Tibial nerve (tissue), 4 donors: Measurements from ENCODE around the gene CYP46A1. TPM values are rescaled to one million over a fixed set of nuclear protein-coding genes. Genes with fewer than 3 reads are reported as not detected.
"Not testable (repeated sequence)": the region's sequence is repeated elsewhere in the genome, so short reads cannot be mapped to it uniquely, and the experiment has no call there.

Source experiments
- DNase-seq, 2 donors: peaks; one replicate each; pipeline ENCODE4 v3.0.0-alpha.2; 2019; ENCODE audit warnings: low spot score in 2 of 2
- H3K27ac ChIP-seq, 4 donors: fragments of 200-600 bp; sonication (generic) in 3 of 4; one replicate each; pipeline ENCODE4 v1.5.1; 2017 to 2019; ENCODE audit warnings: mild to moderate bottlenecking in 1 of 4
- H3K27me3 ChIP-seq, 2 donors: fragments of 200-600 bp; sonication (generic) in 1 of 2; one replicate each; pipeline versions ENCODE4 v1.5.1 to v1.6.0; 2017 to 2019
- H3K36me3 ChIP-seq, 3 donors: fragments of 200-600 bp; sonication (generic); one replicate each; pipeline ENCODE4 v1.5.1; 2018 to 2019
- H3K4me1 ChIP-seq, 4 donors: fragments of 200-600 bp; sonication (generic) in 3 of 4; one replicate each; pipeline ENCODE4 v1.5.1; 2017 to 2019
- H3K4me3 ChIP-seq, 4 donors: fragments of 200-600 bp; sonication (generic) in 3 of 4; one replicate each; pipeline ENCODE4 v1.5.1; 2017 to 2019; ENCODE audit warnings: mild to moderate bottlenecking in 1 of 4, moderate library complexity in 1 of 4
- H3K9me3 ChIP-seq, 4 donors: fragments of 200-600 bp; sonication (generic) in 3 of 4; one replicate each; pipeline ENCODE4 v1.5.1; 2017 to 2019
- EP300 ChIP-seq, 2 donors: sonication (generic); formaldehyde crosslinking; IDR thresholded peaks; one replicate each; pipeline ENCODE4 v1.6.1; 2017; ENCODE audit warnings: antibody characterized with exemption in 2 of 2, mild to moderate bottlenecking in 1 of 2
- POLR2A ChIP-seq, 2 donors: fragments of 450-650 bp; IDR thresholded peaks; one replicate each; pipeline ENCODE4 v1.6.1; 2017; ENCODE audit warnings: antibody characterized with exemption in 2 of 2, mild to moderate bottlenecking in 2 of 2, moderate library complexity in 2 of 2
- WGBS, 2 donors: methylation state at CpG; one replicate each; pipeline ENCODE4 v1.1.5; 2018; 5-methylcytosine and 5-hydroxymethylcytosine counted together
- total RNA-seq, 4 donors: library from RNA; depleted of rRNA; stranded (reverse); fragments of >200 nt; gene quantifications; one replicate each; pipeline ENCODE4 v1.1.0, GENCODE V29; 2016
- TF ChIP-seq, protein P1 (sequence below), 5 experiments: fragments of 200-600 bp in 3 of 5; fragments of 450-650 bp in 2 of 5; sonication (generic) in 3 of 5; IDR thresholded peaks; one replicate each; pipeline ENCODE4 v1.5.1; 2016 to 2019; ENCODE audit warnings: antibody characterized with exemption in 5 of 5, mild to moderate bottlenecking in 3 of 5, moderate library complexity in 2 of 5

Gene CYP46A1
- total RNA-seq, 4 donors from 2014 or later, result 1.2 to 3.7 (median 1.4) TPM

DNA sequence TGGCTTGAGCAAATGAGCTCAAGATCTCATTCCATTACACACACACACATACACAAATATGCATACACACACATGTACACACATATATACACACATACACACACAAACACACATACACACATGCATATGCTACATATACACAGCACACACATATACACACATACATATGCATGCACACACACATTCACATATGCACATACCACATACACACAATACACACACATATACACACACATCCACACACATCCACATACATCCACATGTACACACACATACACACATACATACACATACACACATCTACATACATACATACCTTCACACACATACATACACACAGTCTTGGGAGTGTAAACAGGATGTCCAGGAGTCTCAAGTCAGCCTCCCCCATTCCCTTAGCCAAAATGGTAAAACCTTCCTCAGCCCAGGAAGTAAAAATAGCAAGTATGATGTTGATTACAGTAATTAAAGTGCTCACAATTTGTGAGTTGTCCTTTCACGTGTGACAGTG lies 26.4 kb upstream of the CYP46A1 start:
- Histone ChIP-seq H3K27me3 (peaks cover 0 to 31% of the 10 kb centered on the region in 2 donors), H3K9me3 (no peaks in the 10 kb centered on the region), H3K27ac (no peak overlapping the region), H3K36me3 (peaks cover 0 to 6% (median 0%) of the 10 kb centered on the region in 3 donors), H3K4me3 (no peak overlapping the region), H3K4me1 (peaks cover 0 to 15% (median 0%) of the 10 kb centered on the region in 4 donors)
- 50 to 63% methylated on average over 1 of the region's 1 CpG for WGBS, 2 donors
- TF ChIP-seq, protein P1, sequence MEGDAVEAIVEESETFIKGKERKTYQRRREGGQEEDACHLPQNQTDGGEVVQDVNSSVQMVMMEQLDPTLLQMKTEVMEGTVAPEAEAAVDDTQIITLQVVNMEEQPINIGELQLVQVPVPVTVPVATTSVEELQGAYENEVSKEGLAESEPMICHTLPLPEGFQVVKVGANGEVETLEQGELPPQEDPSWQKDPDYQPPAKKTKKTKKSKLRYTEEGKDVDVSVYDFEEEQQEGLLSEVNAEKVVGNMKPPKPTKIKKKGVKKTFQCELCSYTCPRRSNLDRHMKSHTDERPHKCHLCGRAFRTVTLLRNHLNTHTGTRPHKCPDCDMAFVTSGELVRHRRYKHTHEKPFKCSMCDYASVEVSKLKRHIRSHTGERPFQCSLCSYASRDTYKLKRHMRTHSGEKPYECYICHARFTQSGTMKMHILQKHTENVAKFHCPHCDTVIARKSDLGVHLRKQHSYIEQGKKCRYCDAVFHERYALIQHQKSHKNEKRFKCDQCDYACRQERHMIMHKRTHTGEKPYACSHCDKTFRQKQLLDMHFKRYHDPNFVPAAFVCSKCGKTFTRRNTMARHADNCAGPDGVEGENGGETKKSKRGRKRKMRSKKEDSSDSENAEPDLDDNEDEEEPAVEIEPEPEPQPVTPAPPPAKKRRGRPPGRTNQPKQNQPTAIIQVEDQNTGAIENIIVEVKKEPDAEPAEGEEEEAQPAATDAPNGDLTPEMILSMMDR (IDR thresholded peaks at IDR 0.05), result no peak
- TF ChIP-seq POLR2A (IDR thresholded peaks at IDR 0.05) (no peak), EP300 (IDR thresholded peaks at IDR 0.05) (no peak)
- no peak for DNase-seq

DNA sequence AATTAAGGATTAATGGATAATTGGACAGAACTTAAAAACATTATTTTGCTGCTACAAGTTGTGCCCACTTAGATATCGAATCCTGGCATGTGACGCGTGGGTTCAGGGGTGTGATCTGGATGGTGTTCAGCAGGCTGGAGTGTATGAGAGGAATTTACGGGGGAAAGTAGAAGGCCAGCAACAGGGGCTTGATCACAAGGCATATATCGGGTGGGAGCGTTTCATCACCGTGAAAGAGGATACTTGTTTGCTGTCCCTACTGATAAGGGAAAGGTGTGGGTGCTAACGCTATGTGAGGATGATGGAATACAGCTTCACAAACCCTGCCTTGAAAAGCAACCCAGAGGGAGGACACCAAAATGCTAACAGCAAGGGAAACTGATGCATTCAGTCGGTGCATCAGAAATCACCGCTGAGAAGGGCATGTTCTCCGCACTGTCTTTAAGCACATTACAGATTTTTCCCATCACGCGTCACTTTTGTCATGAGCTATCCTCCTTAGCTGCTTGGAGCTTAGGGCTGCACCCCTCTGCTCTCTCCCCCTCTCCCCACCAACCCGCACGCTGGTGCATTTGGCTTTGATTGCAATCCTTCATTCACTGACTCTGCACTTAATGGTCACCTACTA lies 25.8 kb upstream of the CYP46A1 start:
- Histone ChIP-seq H3K4me1 (peaks cover 0 to 15% (median 0%) of the 10 kb centered on the region in 4 donors), H3K9me3 (no peaks in the 10 kb centered on the region), H3K27ac (no peak overlapping the region), H3K36me3 (peaks cover 0 to 12% (median 0%) of the 10 kb centered on the region in 3 donors), H3K27me3 (peaks cover 0 to 28% of the 10 kb centered on the region in 2 donors), H3K4me3 (no peak overlapping the region)
- no peak for DNase-seq
- TF ChIP-seq, protein P1 (IDR thresholded peaks at IDR 0.05), result no peak
- TF ChIP-seq EP300 (IDR thresholded peaks at IDR 0.05), result no peak
- no peak for TF ChIP-seq POLR2A (IDR thresholded peaks at IDR 0.05)
- 71 to 77% methylated on average over 15 of the region's 15 CpGs for WGBS, 2 donors

DNA sequence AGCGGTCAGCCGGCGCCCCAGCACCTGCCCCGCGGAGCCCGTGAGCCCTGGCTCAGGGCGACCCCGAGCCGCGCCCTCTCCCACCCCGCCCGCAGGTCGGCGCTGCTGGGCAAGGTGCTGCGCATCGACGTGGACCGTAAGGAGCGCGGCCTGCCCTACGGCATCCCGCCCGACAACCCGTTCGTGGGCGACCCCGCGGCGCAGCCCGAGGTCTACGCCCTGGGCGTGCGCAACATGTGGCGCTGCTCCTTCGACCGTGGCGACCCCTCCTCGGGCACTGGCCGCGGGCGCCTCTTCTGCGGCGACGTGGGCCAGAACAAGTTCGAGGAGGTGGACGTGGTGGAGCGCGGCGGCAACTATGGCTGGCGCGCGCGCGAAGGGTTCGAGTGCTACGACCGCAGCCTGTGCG lies 24.8 kb upstream of the CYP46A1 start:
- H3K4me3 ChIP-seq, result no peak overlapping the region
- 24 to 29% methylated on average over 22 to 27 of the region's 58 CpGs for WGBS, 2 donors

DNA sequence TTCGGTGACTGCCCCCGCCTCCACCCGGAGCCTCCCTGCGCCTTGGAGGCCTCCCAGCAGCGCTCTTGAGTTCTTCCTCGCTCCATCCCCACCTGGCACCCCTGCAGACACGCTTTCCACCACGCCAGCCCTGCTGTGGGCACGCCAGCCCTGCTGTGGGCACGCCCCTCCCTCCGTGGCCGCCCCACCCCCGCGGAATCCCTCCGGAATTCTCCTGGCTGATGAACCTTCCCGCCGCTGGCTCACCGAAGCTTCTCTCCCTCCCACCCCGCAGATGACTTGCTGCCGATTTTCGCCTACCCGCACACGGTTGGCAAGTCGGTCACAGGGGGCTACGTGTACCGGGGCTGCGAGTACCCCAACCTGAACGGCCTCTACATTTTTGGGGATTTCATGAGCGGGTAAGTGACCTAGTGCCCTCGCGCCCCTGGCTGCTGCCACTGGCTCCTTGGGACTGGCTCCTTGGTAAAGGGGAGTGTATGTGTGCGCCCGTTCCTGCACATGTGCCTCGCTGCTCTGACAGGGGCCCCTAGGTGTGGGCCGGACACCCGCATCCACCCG lies 24.0 kb upstream of the CYP46A1 start:
- 31 to 51% methylated on average over 30 to 36 of the region's 37 CpGs for WGBS, 2 donors
- Histone ChIP-seq H3K36me3 (peaks cover 0 to 24% (median 0%) of the 10 kb centered on the region in 3 donors), H3K4me1 (peaks cover 0 to 11% (median 0%) of the 10 kb centered on the region in 4 donors), H3K9me3 (no peaks in the 10 kb centered on the region), H3K27ac (no peak overlapping the region), H3K27me3 (peaks cover 0 to 28% of the 10 kb centered on the region in 2 donors), H3K4me3 (no peak overlapping the region)
- DNase-seq, result no peak
- TF ChIP-seq POLR2A (IDR thresholded peaks at IDR 0.05) (no peak), EP300 (IDR thresholded peaks at IDR 0.05) (no peak)
- TF ChIP-seq, protein P1 (IDR thresholded peaks at IDR 0.05), result no peak

More for the DNA sequence above, 24.8 kb upstream of the CYP46A1 start:
- peaks cover 0 to 28% of the 10 kb centered on the region in 2 donors for H3K27me3 ChIP-seq
- TF ChIP-seq EP300 (IDR thresholded peaks at IDR 0.05) (no peak), POLR2A (IDR thresholded peaks at IDR 0.05) (no peak)
- TF ChIP-seq, protein P1 (IDR thresholded peaks at IDR 0.05), result no peak
- H3K9me3 ChIP-seq, result no peaks in the 10 kb centered on the region
- peaks cover 0 to 22% (median 0%) of the 10 kb centered on the region in 3 donors for H3K36me3 ChIP-seq
- DNase-seq, result no peak
- H3K4me1 ChIP-seq, result peaks cover 0 to 12% (median 0%) of the 10 kb centered on the region in 4 donors
- H3K27ac ChIP-seq, result no peak overlapping the region

DNA sequence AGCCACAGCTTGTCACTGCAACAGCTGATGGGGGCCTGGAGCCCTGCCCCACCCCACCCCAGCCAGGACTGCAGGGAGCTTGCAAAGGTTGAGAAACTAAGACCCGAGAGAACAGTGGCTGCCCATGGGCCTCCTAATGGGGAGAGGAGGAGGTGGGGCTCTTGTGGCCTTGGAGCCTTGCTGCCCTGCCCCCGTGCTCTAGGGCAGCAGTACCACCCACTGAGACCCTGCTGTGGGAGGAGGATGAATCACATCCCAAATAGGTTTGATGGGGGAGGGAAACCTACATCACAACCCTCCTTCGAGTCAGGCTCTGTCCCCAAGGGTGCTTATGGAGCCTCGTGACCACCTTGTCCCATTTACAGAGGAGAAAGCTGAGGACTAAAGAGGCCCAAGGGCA lies 23.3 kb upstream of the CYP46A1 start:
- Histone ChIP-seq H3K4me1 (peaks cover 0 to 11% (median 0%) of the 10 kb centered on the region in 4 donors), H3K27ac (no peak overlapping the region), H3K27me3 (peaks cover 0 to 28% of the 10 kb centered on the region in 2 donors), H3K9me3 (no peaks in the 10 kb centered on the region), H3K4me3 (no peak overlapping the region), H3K36me3 (peaks cover 0 to 24% (median 0%) of the 10 kb centered on the region in 3 donors)
- TF ChIP-seq, protein P1 (IDR thresholded peaks at IDR 0.05), result no peak
- TF ChIP-seq POLR2A (IDR thresholded peaks at IDR 0.05), result no peak
- TF ChIP-seq EP300 (IDR thresholded peaks at IDR 0.05), result no peak
- no peak for DNase-seq
- 69 to 84% methylated on average over 4 of the region's 4 CpGs for WGBS, 2 donors

DNA sequence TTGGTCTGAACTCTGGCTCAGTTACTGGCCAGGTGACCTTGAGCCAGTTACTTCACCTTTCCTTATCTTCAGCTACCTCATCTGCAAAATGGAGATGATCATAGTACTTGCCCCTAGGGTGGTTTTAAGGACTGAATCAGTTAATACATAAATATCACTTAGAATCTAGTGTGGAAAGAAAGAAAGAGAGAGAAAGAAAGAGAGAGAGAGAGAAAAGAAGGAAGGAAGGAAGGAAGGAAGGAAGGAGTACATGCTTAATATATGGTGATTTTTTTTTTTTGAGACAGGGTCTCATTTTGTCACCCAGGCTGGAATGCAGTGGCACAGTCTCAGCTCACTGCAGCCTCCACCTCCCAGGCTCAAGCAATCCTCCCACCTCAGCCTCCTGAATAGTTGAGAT lies 22.9 kb upstream of the CYP46A1 start:
- H3K4me3 ChIP-seq, H3K27ac ChIP-seq, DNase-seq, H3K9me3 ChIP-seq: not testable (repeated sequence)
- peaks cover 0 to 24% (median 0%) of the 10 kb centered on the region in 3 donors for H3K36me3 ChIP-seq
- H3K4me1 ChIP-seq, result peaks cover 0 to 11% (median 0%) of the 10 kb centered on the region in 4 donors
- peaks cover 0 to 23% of the 10 kb centered on the region in 2 donors for H3K27me3 ChIP-seq
